ENCODE results near the gene ZBTB16. TPM values are rescaled to one million over a fixed set of nuclear protein-coding genes. Genes with fewer than 3 reads are reported as not detected.

The ZBTB16 gene
- total and polyA plus RNA-seq, 2 of the 13 experiments (the other 11 are each of a cell fraction or from before 2014, with no cell fraction given) = not detected

GRCh38 chr11:114200351-114201133 lies 141.0 kb downstream of the ZBTB16 start:
- no TSS peak for BruUV-seq (replicated peaks)

More at GRCh38 chr11:114200351-114201133, 141.0 kb downstream of the ZBTB16 start:
- Histone ChIP-seq H3K9me3 (ENCODE audit: low read length) (no peaks in the 10 kb centered on the region), H3K4me2 (ENCODE audit: low read depth, low read length) (no peak overlapping the region), H3K36me3 (replicated peaks in 1 of 2; ENCODE audit: control insufficient read depth in 1 of 2, insufficient read depth in 2 of 2, low read length in 2 of 2) (no peaks in the 10 kb centered on the region), H4K20me1 (ENCODE audit: insufficient read depth, low read length) (no peaks in the 10 kb centered on the region), H3K27ac (ENCODE audit: extremely low read length, insufficient read depth, low read length) (no peak overlapping the region), H3K4me3 (replicated peaks in 1 of 3; ENCODE audit: insufficient read depth in 1 of 3, low read depth in 2 of 3, low read length in 3 of 3) (no peak overlapping the region), H3K79me2 (ENCODE audit: insufficient read depth, low read length) (no peaks in the 10 kb centered on the region), H3K9ac (ENCODE audit: insufficient read depth, low read depth, low read length) (no peak overlapping the region), H3K27me3 (ENCODE audit: control insufficient read depth in 1 of 2, insufficient read depth in 2 of 2, low read length in 2 of 2) (peaks cover 0 to 1% of the 10 kb centered on the region in 2 experiments; a peak in 1 of 5 replicates), H3K4me1 (ENCODE audit: insufficient read depth, low read length) (no peaks in the 10 kb centered on the region), H2AFZ (ENCODE audit: low read length) (no peak overlapping the region)
- ChIA-PET CTCF (ENCODE audit: low intra/inter-chr PET ratio, low total read pairs) (no interaction called here), POLR2A (no interaction called here)
- FAIRE-seq = no peak
- no peak for ATAC-seq
- DNase-seq (ENCODE audit: low spot score) = no peak
- in situ Hi-C loops (cut with HindIII; ENCODE audit: extremely low pct_ligation_motif_present, low pct_unique_long_range_greater_than_20kb) = no loop called here
- intact Hi-C loops (cut with micrococcal nuclease; ENCODE audit: unreplicated experiment) = no loop called here
- TF ChIP-seq MXD3 (CRISPR knock-in tag; IDR thresholded peaks at IDR 0.05) = no peak
- TF ChIP-seq REL (CRISPR knock-in tag; conservative IDR thresholded peaks at IDR 0.05) = no peak
- TF ChIP-seq ERF (CRISPR knock-in tag; IDR thresholded peaks at IDR 0.05) = no peak
- no peak for TF ChIP-seq POLR2G (IDR thresholded peaks at IDR 0.05; ENCODE audit: low read depth, low read length)
- TF ChIP-seq ZNF546 (CRISPR knock-in tag; conservative IDR thresholded peaks at IDR 0.05) = no peak
- no peak for TF ChIP-seq ZNF562 (CRISPR knock-in tag; IDR thresholded peaks at IDR 0.05; ENCODE audit: borderline replicate concordance)
- no peak for TF ChIP-seq TBX2 (CRISPR knock-in tag; IDR thresholded peaks at IDR 0.05; ENCODE audit: borderline replicate concordance)
- no peak for TF ChIP-seq ZNF740 (CRISPR knock-in tag; IDR thresholded peaks at IDR 0.05)
- TF ChIP-seq CHD2 (IDR thresholded peaks at IDR 0.05; ENCODE audit: low read depth, low read length) = no peak
- TF ChIP-seq MLX (CRISPR knock-in tag; IDR thresholded peaks at IDR 0.05) = no peak
- no peak for TF ChIP-seq ZNF703 (CRISPR knock-in tag; IDR thresholded peaks at IDR 0.05; ENCODE audit: borderline replicate concordance)
- TF ChIP-seq NR2F2 (IDR thresholded peaks at IDR 0.05; ENCODE audit: borderline replicate concordance, low read depth) = no peak
- TF ChIP-seq ZNF713 (CRISPR knock-in tag; IDR thresholded peaks at IDR 0.05) = no peak
- TF ChIP-seq ZNF790 (CRISPR knock-in tag; IDR thresholded peaks at IDR 0.05; ENCODE audit: borderline replicate concordance) = no peak
- no peak for TF ChIP-seq TFE3 (CRISPR knock-in tag; IDR thresholded peaks at IDR 0.05)
- TF ChIP-seq TEAD2 (CRISPR knock-in tag; IDR thresholded peaks at IDR 0.05) = no peak
- no peak for TF ChIP-seq GRHL1 (CRISPR knock-in tag; conservative IDR thresholded peaks at IDR 0.05)
- no peak for TF ChIP-seq RAD51 (IDR thresholded peaks at IDR 0.05; ENCODE audit: borderline replicate concordance)
- no peak for TF ChIP-seq ZBTB1 (CRISPR knock-in tag; IDR thresholded peaks at IDR 0.05; ENCODE audit: borderline replicate concordance)
- 22% methylated on average over 9 of the region's 9 CpGs for WGBS (ENCODE audit: low lambda C conversion rate)

Measured in HepG2 (cell line).